SK-N-SH treated with all-trans-retinoic acid at 6 μM for 48 hours (cell line): Measurements from ENCODE around the gene AKAP6.

Source experiments
- ARNTL ChIP-seq: fragments of 450-650 bp; formaldehyde crosslinking; IDR thresholded peaks from 2 replicates; pipeline ENCODE4 v1.5.0; 2020; ENCODE audit warnings: low read depth, mild to moderate bottlenecking, moderate library complexity, borderline replicate concordance
- CSDC2 ChIP-seq: fragments of 250-450 bp; sonication (Bioruptor Pico); IDR thresholded peaks from 2 replicates; pipeline ENCODE4 v1.5.0; 2020; ENCODE audit warnings: mild to moderate bottlenecking, moderate library complexity
- ISL1 ChIP-seq: fragments of 250-450 bp; sonication (Bioruptor Pico); IDR thresholded peaks from 2 replicates; pipeline ENCODE4 v2.1.2; 2022; ENCODE audit warnings: mild to moderate bottlenecking, moderate library complexity
- OSR1 ChIP-seq: fragments of 250-450 bp; sonication (Bioruptor Pico); IDR thresholded peaks from 2 replicates; pipeline ENCODE4 v1.8.0; 2022; ENCODE audit warnings: moderate library complexity, mild to moderate bottlenecking, inconsistent platforms
- TCF4 ChIP-seq: fragments of 250-450 bp; sonication (Bioruptor Pico); IDR thresholded peaks from 2 replicates; pipeline ENCODE4 v1.8.0; 2021; ENCODE audit warnings: mild to moderate bottlenecking, moderate library complexity, borderline replicate concordance
- ZFP30 ChIP-seq: fragments of 450-650 bp; formaldehyde crosslinking; IDR thresholded peaks from 2 replicates; pipeline ENCODE4 v1.5.0; 2022; ENCODE audit warnings: mild to moderate bottlenecking, moderate library complexity
- ZNF70 ChIP-seq: fragments of 450-650 bp; formaldehyde crosslinking; IDR thresholded peaks from 2 replicates; pipeline ENCODE4 v1.5.0; 2020; ENCODE audit warnings: mild to moderate bottlenecking, moderate library complexity
- TF ChIP-seq, protein P1 (sequence below): fragments of 250-450 bp; sonication (Bioruptor Pico); IDR thresholded peaks from 2 replicates; pipeline ENCODE4 v1.5.0; 2020; ENCODE audit warnings: mild to moderate bottlenecking, moderate library complexity
- TF ChIP-seq, protein P2 (sequence below): fragments of 250-450 bp; sonication (Bioruptor Pico); IDR thresholded peaks from 2 replicates; pipeline ENCODE4 v1.8.0; 2020; ENCODE audit warnings: mild to moderate bottlenecking, moderate library complexity, borderline replicate concordance
- TF ChIP-seq, protein P3 (sequence below): fragments of 250-450 bp; sonication (Bioruptor Pico); IDR thresholded peaks from 2 replicates; pipeline ENCODE4 v1.8.0; 2021; ENCODE audit warnings: low read depth, mild to moderate bottlenecking, moderate library complexity, borderline replicate concordance

DNA sequence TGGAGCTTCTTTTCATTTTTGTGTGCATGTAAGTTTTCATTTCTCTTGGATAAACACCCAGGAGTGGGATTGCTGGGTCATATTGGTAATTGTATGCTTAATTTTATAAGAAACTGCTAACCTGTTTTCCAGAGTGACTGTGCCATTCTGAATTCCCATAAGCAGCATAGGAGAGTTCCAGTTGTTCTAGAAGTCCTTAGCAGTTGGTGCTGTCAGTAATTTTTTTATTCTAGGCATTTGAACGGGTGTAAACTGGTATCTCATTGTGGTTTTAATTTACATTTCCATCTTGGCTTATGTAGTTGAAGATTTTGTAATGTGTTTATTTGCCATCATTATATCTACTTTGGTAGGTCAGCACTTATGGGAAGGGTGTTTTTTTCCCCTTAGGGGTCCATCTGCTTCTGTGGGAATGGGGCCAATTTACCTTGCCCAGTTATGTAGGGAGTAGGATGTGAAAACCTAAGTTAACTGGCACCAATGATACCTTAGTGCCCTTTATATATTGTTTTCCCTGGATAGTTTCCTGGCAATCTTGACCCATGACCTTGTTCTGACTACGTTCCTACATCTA lies 202.9 kb downstream of the AKAP6 start:
- TF ChIP-seq, protein P1, sequence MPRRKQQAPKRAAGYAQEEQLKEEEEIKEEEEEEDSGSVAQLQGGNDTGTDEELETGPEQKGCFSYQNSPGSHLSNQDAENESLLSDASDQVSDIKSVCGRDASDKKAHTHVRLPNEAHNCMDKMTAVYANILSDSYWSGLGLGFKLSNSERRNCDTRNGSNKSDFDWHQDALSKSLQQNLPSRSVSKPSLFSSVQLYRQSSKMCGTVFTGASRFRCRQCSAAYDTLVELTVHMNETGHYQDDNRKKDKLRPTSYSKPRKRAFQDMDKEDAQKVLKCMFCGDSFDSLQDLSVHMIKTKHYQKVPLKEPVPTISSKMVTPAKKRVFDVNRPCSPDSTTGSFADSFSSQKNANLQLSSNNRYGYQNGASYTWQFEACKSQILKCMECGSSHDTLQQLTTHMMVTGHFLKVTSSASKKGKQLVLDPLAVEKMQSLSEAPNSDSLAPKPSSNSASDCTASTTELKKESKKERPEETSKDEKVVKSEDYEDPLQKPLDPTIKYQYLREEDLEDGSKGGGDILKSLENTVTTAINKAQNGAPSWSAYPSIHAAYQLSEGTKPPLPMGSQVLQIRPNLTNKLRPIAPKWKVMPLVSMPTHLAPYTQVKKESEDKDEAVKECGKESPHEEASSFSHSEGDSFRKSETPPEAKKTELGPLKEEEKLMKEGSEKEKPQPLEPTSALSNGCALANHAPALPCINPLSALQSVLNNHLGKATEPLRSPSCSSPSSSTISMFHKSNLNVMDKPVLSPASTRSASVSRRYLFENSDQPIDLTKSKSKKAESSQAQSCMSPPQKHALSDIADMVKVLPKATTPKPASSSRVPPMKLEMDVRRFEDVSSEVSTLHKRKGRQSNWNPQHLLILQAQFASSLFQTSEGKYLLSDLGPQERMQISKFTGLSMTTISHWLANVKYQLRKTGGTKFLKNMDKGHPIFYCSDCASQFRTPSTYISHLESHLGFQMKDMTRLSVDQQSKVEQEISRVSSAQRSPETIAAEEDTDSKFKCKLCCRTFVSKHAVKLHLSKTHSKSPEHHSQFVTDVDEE (CRISPR knock-in tag), result no peak
- TF ChIP-seq ZFP30 (CRISPR knock-in tag), result no peak
- TF ChIP-seq, protein P2, sequence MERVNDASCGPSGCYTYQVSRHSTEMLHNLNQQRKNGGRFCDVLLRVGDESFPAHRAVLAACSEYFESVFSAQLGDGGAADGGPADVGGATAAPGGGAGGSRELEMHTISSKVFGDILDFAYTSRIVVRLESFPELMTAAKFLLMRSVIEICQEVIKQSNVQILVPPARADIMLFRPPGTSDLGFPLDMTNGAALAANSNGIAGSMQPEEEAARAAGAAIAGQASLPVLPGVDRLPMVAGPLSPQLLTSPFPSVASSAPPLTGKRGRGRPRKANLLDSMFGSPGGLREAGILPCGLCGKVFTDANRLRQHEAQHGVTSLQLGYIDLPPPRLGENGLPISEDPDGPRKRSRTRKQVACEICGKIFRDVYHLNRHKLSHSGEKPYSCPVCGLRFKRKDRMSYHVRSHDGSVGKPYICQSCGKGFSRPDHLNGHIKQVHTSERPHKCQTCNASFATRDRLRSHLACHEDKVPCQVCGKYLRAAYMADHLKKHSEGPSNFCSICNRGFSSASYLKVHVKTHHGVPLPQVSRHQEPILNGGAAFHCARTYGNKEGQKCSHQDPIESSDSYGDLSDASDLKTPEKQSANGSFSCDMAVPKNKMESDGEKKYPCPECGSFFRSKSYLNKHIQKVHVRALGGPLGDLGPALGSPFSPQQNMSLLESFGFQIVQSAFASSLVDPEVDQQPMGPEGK (CRISPR knock-in tag), result no peak
- TF ChIP-seq TCF4 (CRISPR knock-in tag), result no peak
- no peak for TF ChIP-seq ARNTL
- no peak for TF ChIP-seq OSR1 (CRISPR knock-in tag)
- TF ChIP-seq ZNF70 (CRISPR knock-in tag), result no peak
- no peak for TF ChIP-seq CSDC2 (CRISPR knock-in tag)
- no peak for TF ChIP-seq ISL1 (CRISPR knock-in tag)
- TF ChIP-seq, protein P3, sequence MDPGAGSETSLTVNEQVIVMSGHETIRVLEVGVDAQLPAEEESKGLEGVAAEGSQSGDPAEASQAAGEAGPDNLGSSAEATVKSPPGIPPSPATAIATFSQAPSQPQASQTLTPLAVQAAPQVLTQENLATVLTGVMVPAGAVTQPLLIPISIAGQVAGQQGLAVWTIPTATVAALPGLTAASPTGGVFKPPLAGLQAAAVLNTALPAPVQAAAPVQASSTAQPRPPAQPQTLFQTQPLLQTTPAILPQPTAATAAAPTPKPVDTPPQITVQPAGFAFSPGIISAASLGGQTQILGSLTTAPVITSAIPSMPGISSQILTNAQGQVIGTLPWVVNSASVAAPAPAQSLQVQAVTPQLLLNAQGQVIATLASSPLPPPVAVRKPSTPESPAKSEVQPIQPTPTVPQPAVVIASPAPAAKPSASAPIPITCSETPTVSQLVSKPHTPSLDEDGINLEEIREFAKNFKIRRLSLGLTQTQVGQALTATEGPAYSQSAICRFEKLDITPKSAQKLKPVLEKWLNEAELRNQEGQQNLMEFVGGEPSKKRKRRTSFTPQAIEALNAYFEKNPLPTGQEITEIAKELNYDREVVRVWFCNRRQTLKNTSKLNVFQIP (CRISPR knock-in tag), result no peak
